Mesothelial cell of epicardium (in vitro differentiated cells): ENCODE measurements around the gene E2F3. TPM values are rescaled to one million over a fixed set of nuclear protein-coding genes. Genes with fewer than 3 reads are reported as not detected.
A peak's percentile ranks its signal among the peaks of the same experiment; 100 is the strongest.

Experiments used
- DNase-seq, 2 experiments: peaks; one replicate each; pipeline ENCODE4 v3.0.0; 2021; ENCODE audit warnings: low spot score in 2 of 2; ENCODE audit not compliant: unreplicated experiment in 2 of 2
- H3K27ac Mint-ChIP-seq: 2 replicates; pipeline ENCODE4 v1.8.0; 2021; ENCODE audit warnings: mixed read lengths
- H3K27me3 Mint-ChIP-seq: 2 replicates; pipeline ENCODE4 v1.8.0; 2021; ENCODE audit warnings: low read depth, mixed read lengths
- H3K36me3 Mint-ChIP-seq: 2 replicates; pipeline ENCODE4 v1.8.0; 2021; ENCODE audit warnings: mixed read lengths
- H3K4me1 Mint-ChIP-seq: 2 replicates; pipeline ENCODE4 v1.8.0; 2021; ENCODE audit warnings: mixed read lengths
- H3K4me3 Mint-ChIP-seq: 2 replicates; pipeline ENCODE4 v1.8.0; 2021; ENCODE audit warnings: mild to moderate bottlenecking, moderate library complexity, mixed read lengths
- H3K9me3 Mint-ChIP-seq: 2 replicates; pipeline ENCODE4 v1.8.0; 2021; ENCODE audit warnings: mixed read lengths
- CTCF ChIP-seq: fragments of 200-600 bp; sonication (generic); IDR thresholded peaks from one replicate; pipeline ENCODE4 v1.5.0; 2021; ENCODE audit warnings: antibody characterized with exemption; ENCODE audit not compliant: unreplicated experiment
- total RNA-seq: library from RNA; stranded (reverse); gene quantifications from 3 replicates; pipeline ENCODE4 v1.2.1, GENCODE V29; 2021

E2F3 gene
- total RNA-seq, 1 donor from 2014 or later, result 24.2 TPM

GRCh38 chr6:20534295-20535262 lies 132.9 kb downstream of the E2F3 start, which contains the start of gene CDKAL1:
TSS of gene CDKAL1 (plus strand) at chr6:20534457. CDS start at chr6:20546351, 11,894 bp downstream.
- peak; percentile 55 to 85 for DNase-seq
- Mint-ChIP-seq H3K36me3 (peaks cover 4% of the 10 kb centered on the region), H3K4me1 (peaks cover 23% of the 10 kb centered on the region), H3K27me3 (no peaks in the 10 kb centered on the region), H3K4me3 (peak within 1 kb of the TSS; percentile 97), H3K9me3 (no peaks in the 10 kb centered on the region), H3K27ac (peak within 1 kb of the TSS; percentile 97)
- TF ChIP-seq CTCF, result no peak

GRCh38 chr6:20538131-20538662 lies 136.5 kb downstream of the E2F3 start:
- H3K4me3 Mint-ChIP-seq, result no peak overlapping the region
- H3K4me1 Mint-ChIP-seq, result peaks cover 21% of the 10 kb centered on the region
- H3K36me3 Mint-ChIP-seq, result peaks cover 16% of the 10 kb centered on the region
- no peak for TF ChIP-seq CTCF
- no peaks in the 10 kb centered on the region for H3K27me3 Mint-ChIP-seq
- no peak for DNase-seq
- no peak overlapping the region for H3K27ac Mint-ChIP-seq
- H3K9me3 Mint-ChIP-seq, result no peaks in the 10 kb centered on the region

GRCh38 chr6:20538907-20539306 lies 137.2 kb downstream of the E2F3 start:
- no peaks in the 10 kb centered on the region for H3K27me3 Mint-ChIP-seq
- no peak for DNase-seq
- H3K9me3 Mint-ChIP-seq, result no peaks in the 10 kb centered on the region
- TF ChIP-seq CTCF, result no peak
- no peak overlapping the region for H3K4me3 Mint-ChIP-seq
- peaks cover 18% of the 10 kb centered on the region for H3K36me3 Mint-ChIP-seq
- H3K27ac Mint-ChIP-seq, result no peak overlapping the region
- peaks cover 20% of the 10 kb centered on the region for H3K4me1 Mint-ChIP-seq

GRCh38 chr6:20539387-20539786 lies 137.7 kb downstream of the E2F3 start:
- Mint-ChIP-seq H3K4me1 (peaks cover 19% of the 10 kb centered on the region), H3K27me3 (no peaks in the 10 kb centered on the region), H3K36me3 (peaks cover 21% of the 10 kb centered on the region), H3K27ac (no peak overlapping the region), H3K4me3 (no peak overlapping the region), H3K9me3 (no peaks in the 10 kb centered on the region)
- no peak for DNase-seq
- no peak for TF ChIP-seq CTCF

- H3K9me3 Mint-ChIP-seq, result no peaks in the 10 kb centered on the region
Observed at GRCh38 chr6:20540683-20541082, 139.0 kb downstream of the E2F3 start.

More at GRCh38 chr6:20540683-20541082, 139.0 kb downstream of the E2F3 start:
- no peak for TF ChIP-seq CTCF
- H3K27ac Mint-ChIP-seq, result no peak overlapping the region
- DNase-seq, result no peak
- peaks cover 11% of the 10 kb centered on the region for H3K4me1 Mint-ChIP-seq
- no peaks in the 10 kb centered on the region for H3K27me3 Mint-ChIP-seq
- H3K36me3 Mint-ChIP-seq, result peaks cover 27% of the 10 kb centered on the region
- H3K4me3 Mint-ChIP-seq, result no peak overlapping the region
